ENCODE data around the gene SLC22A17. TPM values are rescaled to one million over a fixed set of nuclear protein-coding genes. Genes with fewer than 3 reads are reported as not detected.

Gene SLC22A17
- total and polyA plus RNA-seq, 2 of the 8 experiments (the other 6 are each of a cell fraction or from before 2014, with no cell fraction given) = 43.0 to 49.0 TPM

DNA sequence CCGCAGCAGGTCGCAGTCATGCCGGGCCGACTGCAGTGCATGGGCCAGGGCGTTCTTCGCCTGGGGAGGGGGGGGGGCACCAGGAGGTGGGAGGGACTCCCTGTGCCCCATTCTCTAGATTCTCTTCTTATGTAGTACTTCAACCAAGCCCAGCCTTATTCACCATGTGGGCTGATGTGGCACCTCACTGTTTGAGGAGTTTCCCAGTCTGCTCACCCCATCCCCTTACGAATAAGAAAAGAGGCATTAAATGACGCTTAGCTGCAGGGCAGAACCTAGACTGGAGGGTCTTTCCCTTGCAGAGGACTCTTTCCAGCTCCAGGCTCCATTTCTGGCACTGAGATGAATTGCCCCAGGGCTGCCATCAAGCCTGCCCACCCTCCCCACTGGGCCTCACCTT lies 36.3 kb upstream of the SLC22A17 start:
- Histone ChIP-seq H3K56ac (replicated peaks; ENCODE audit: insufficient read length, low read depth, low read length) (no peak overlapping the region), H4K91ac (replicated peaks; ENCODE audit: insufficient read length, low read length) (no peak overlapping the region), H3K14ac (ENCODE audit: insufficient read length) (no peak overlapping the region), H3K79me2 (ENCODE audit: control insufficient read depth in 1 of 2, insufficient read depth in 2 of 2, low read length in 2 of 2) (no peaks in the 10 kb centered on the region), H3K4ac (replicated peaks; ENCODE audit: insufficient read length, low read depth, low read length) (no peak overlapping the region), H3K4me1 (replicated peaks in 1 of 4; ENCODE audit: control insufficient read depth in 3 of 4, insufficient read depth in 4 of 4, low read length in 3 of 4) (peaks cover 0 to 10% (median 0%) of the 10 kb centered on the region in 4 experiments; a peak in 1 of 7 replicates), H3K9me3 (ENCODE audit: insufficient read depth in 2 of 2, low read depth in 1 of 2, low read length in 1 of 2) (no peaks in the 10 kb centered on the region), H3K27me3 (replicated peaks in 1 of 4; ENCODE audit: control insufficient read depth in 3 of 4, extremely low read depth in 1 of 4, insufficient read depth in 3 of 4, low read length in 3 of 4) (no peaks in the 10 kb centered on the region; a peak in 3 of 7 replicates), H2AK5ac (ENCODE audit: low read depth, low read length) (no peak overlapping the region), H2BK12ac (ENCODE audit: low read depth, low read length) (no peak overlapping the region), H2BK5ac (ENCODE audit: low read depth, low read length) (no peak overlapping the region), H3K4me3 (ENCODE audit: extremely low read depth in 1 of 4, insufficient read depth in 2 of 4, low read depth in 3 of 4, low read length in 4 of 4) (no peak overlapping the region), H2BK15ac (ENCODE audit: low read length) (no peak overlapping the region; the same call in 1 of the 2 replicates), H2BK120ac (replicated peaks; ENCODE audit: low read depth, low read length) (no peak overlapping the region), H2BK20ac (ENCODE audit: low read length) (no peak overlapping the region), H4K5ac (ENCODE audit: insufficient read length, low read depth, low read length) (no peak overlapping the region), H3K4me2 (ENCODE audit: insufficient read depth in 1 of 2, low read depth in 2 of 2, low read length in 2 of 2) (no peak overlapping the region), H3K36me3 (ENCODE audit: control insufficient read depth in 2 of 4, insufficient read depth in 4 of 4, low read length in 3 of 4) (no peaks in the 10 kb centered on the region), H3K27ac (ENCODE audit: low read depth, low read length) (no peak overlapping the region), H3K18ac (ENCODE audit: extremely low read depth, low read length) (no peak overlapping the region), H4K20me1 (replicated peaks in 1 of 2; ENCODE audit: control insufficient read depth in 1 of 2, insufficient read depth in 2 of 2, low read length in 2 of 2) (no peaks in the 10 kb centered on the region), H3K23me2 (ENCODE audit: low read depth, low read length) (no peaks in the 10 kb centered on the region; the same call in 1 of the 2 replicates), H3K79me1 (ENCODE audit: low read depth, low read length) (no peaks in the 10 kb centered on the region), H3K9ac (replicated peaks in 1 of 4; ENCODE audit: extremely low read depth in 1 of 4, low read depth in 3 of 4, low read length in 3 of 4) (no peak overlapping the region), H3K23ac (ENCODE audit: insufficient read length) (no peak overlapping the region), H4K8ac (ENCODE audit: extremely low read depth, insufficient read depth, low read length) (no peak overlapping the region; the same call in 1 of the 2 replicates), H2AFZ (ENCODE audit: low read length) (no peak overlapping the region)
- ChIA-PET CTCF (ENCODE audit: partially characterized antibody) (interaction anchor here (0.8 to 4.0 kb wide), 8 partner anchors 9 to 118 kb away, joined by 3 to 30 read pairs (median 5); partner anchors contain the start of gene CMTM5), POLR2A (ENCODE audit: partially characterized antibody) (interaction anchor here (0.8 kb wide), 2 partner anchors 13 to 124 kb away, joined by 3 to 4 read pairs; no protein-coding TSS in a partner anchor)
- WGBS, 2 experiments (ENCODE audit: extremely low coverage in 1 of 2, insufficient coverage in 1 of 2, insufficient read length in 1 of 2, insufficient replicate concordance in 2 of 2, low coverage in 1 of 2, low lambda C conversion rate in 2 of 2, missing lambda C conversion rate in 1 of 2) = 82% methylated on average over 8 of the region's 8 CpGs; no CpG with 5 or more reads in 1 of the 2 experiments
- DNase-seq (ENCODE audit: low read depth in 1 of 2, low spot score in 2 of 2) = no peak
- no peak for FAIRE-seq
- TF ChIP-seq, protein P1, sequence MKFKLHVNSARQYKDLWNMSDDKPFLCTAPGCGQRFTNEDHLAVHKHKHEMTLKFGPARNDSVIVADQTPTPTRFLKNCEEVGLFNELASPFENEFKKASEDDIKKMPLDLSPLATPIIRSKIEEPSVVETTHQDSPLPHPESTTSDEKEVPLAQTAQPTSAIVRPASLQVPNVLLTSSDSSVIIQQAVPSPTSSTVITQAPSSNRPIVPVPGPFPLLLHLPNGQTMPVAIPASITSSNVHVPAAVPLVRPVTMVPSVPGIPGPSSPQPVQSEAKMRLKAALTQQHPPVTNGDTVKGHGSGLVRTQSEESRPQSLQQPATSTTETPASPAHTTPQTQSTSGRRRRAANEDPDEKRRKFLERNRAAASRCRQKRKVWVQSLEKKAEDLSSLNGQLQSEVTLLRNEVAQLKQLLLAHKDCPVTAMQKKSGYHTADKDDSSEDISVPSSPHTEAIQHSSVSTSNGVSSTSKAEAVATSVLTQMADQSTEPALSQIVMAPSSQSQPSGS (IDR thresholded peaks at IDR 0.05; ENCODE audit: low read length) = no peak
- no peak for TF ChIP-seq GTF2F1 (IDR thresholded peaks at IDR 0.05; ENCODE audit: borderline replicate concordance, low read depth, low read length)
- TF ChIP-seq HDAC6 (IDR thresholded peaks at IDR 0.05; ENCODE audit: low read depth, low read length) = no peak
- no peak for TF ChIP-seq JUND (IDR thresholded peaks at IDR 0.05; ENCODE audit: low read length)
- TF ChIP-seq TBP (IDR thresholded peaks at IDR 0.05; ENCODE audit: low read depth, low read length) = no peak
- TF ChIP-seq, protein P2, sequence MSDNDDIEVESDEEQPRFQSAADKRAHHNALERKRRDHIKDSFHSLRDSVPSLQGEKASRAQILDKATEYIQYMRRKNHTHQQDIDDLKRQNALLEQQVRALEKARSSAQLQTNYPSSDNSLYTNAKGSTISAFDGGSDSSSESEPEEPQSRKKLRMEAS (IDR thresholded peaks at IDR 0.05) = peak; percentile 14; the same call in 1 of the 2 replicates
- no peak for TF ChIP-seq GABPA (IDR thresholded peaks at IDR 0.05; ENCODE audit: borderline replicate concordance, insufficient read depth, low read length)
- no peak for TF ChIP-seq CBX8 (IDR thresholded peaks at IDR 0.05; ENCODE audit: borderline replicate concordance, low read depth, low read length)
- TF ChIP-seq KDM4A (IDR thresholded peaks at IDR 0.05; ENCODE audit: low read depth, low read length, severe bottlenecking) = no peak
- TF ChIP-seq SAP30 (IDR thresholded peaks at IDR 0.05; ENCODE audit: insufficient read depth, insufficient replicate concordance, low read length) = no peak
- no peak for TF ChIP-seq KDM1A (IDR thresholded peaks at IDR 0.05; ENCODE audit: borderline replicate concordance, low read length)

Data from H1 (cell line).